IMR-90 (cell line): ENCODE measurements around the gene FNBP1. TPM values are rescaled to one million over a fixed set of nuclear protein-coding genes. Genes with fewer than 3 reads are reported as not detected.

Source experiments
- ATAC-seq: fragments of 200-7000 bp; cut with Tn5 transposase; 2 replicates; pipeline ENCODE4 v1.9.1; 2020; ENCODE audit warnings: low read depth, mild to moderate bottlenecking, moderate library complexity
- BruUV-seq: library from RNA; stranded (reverse); fragments of 400-500 nt; replicated peaks from 2 replicates; lab custom pipeline; 2021; lab: Mats Ljungman, UMichigan
- CTCF ChIA-PET: fragments of 300-600 bp; formaldehyde crosslinking; extraction: SDS; loops from one replicate; lab custom pipeline; 2021; ENCODE audit warnings: antibody characterized with exemption; lab: Yijun Ruan, JAX
- POLR2A ChIA-PET: fragments of 300-600 bp; sonication (Branson Sonifier 250); formaldehyde crosslinking; loops from one replicate; lab custom pipeline; 2022; ENCODE audit warnings: antibody characterized with exemption; ENCODE audit not compliant: unreplicated experiment; lab: Charles Lee
- DNase-seq: peaks from one replicate; pipeline ENCODE4 v3.0.0; 2013
- H2AFZ ChIP-seq: replicated peaks from 2 replicates; pipeline ENCODE3; 2013; ENCODE audit warnings: low read length, mild to moderate bottlenecking; ENCODE audit not compliant: poor library complexity
- H2AK5ac ChIP-seq: 2 replicates; pipeline ENCODE4 v1.6.1; 2013; ENCODE audit warnings: low read depth, low read length, inconsistent platforms
- H2AK9ac ChIP-seq: replicated peaks from 2 replicates; pipeline ENCODE3; 2013; ENCODE audit warnings: mild to moderate bottlenecking, low read depth, low read length, moderate library complexity; ENCODE audit not compliant: poor library complexity
- H2BK120ac ChIP-seq: 2 replicates; pipeline ENCODE4 v1.6.1; 2013; ENCODE audit warnings: low read depth, low read length, inconsistent platforms
- H2BK15ac ChIP-seq: 3 replicates; pipeline ENCODE4 v1.6.1; 2013; ENCODE audit warnings: low read depth, low read length, inconsistent platforms
- H2BK20ac ChIP-seq: 2 replicates; pipeline ENCODE4 v1.6.1; 2013; ENCODE audit warnings: low read depth, mild to moderate bottlenecking, inconsistent platforms, low read length, moderate library complexity
- H2BK5ac ChIP-seq: 2 replicates; pipeline ENCODE4 v1.6.1; 2013; ENCODE audit warnings: mild to moderate bottlenecking, low read depth, low read length, inconsistent platforms; ENCODE audit not compliant: poor library complexity, severe bottlenecking
- H3K14ac ChIP-seq: replicated peaks from 2 replicates; pipeline ENCODE4 v1.6.1; 2013; ENCODE audit warnings: low read depth, low read length, inconsistent platforms
- H3K18ac ChIP-seq: 2 replicates; pipeline ENCODE4 v1.6.1; 2013; ENCODE audit warnings: low read depth, low read length, control low read depth
- H3K23ac ChIP-seq: 2 replicates; pipeline ENCODE4 v1.6.1; 2013; ENCODE audit warnings: low read depth, low read length, inconsistent platforms
- H3K27ac ChIP-seq: 2 replicates; pipeline ENCODE4 v1.5.1; 2013; ENCODE audit warnings: mild to moderate bottlenecking, control low read depth, low read length; ENCODE audit not compliant: insufficient read depth
- H3K27me3 ChIP-seq: 2 replicates; pipeline ENCODE4 v1.6.1; 2013; ENCODE audit warnings: low read length; ENCODE audit not compliant: control insufficient read depth, insufficient read depth
- H3K36me3 ChIP-seq: 2 replicates; pipeline ENCODE4 v1.6.1; 2013; ENCODE audit warnings: low read length, mixed read lengths; ENCODE audit not compliant: control insufficient read depth, insufficient read depth
- H3K4ac ChIP-seq: 2 replicates; pipeline ENCODE4 v1.6.1; 2013; ENCODE audit warnings: low read depth, low read length, inconsistent platforms
- H3K4me1 ChIP-seq: 2 replicates; pipeline ENCODE4 v1.6.1; 2013; ENCODE audit warnings: low read length, mixed read lengths; ENCODE audit not compliant: control insufficient read depth, insufficient read depth
- H3K4me2 ChIP-seq: 2 replicates; pipeline ENCODE4 v1.6.1; 2013; ENCODE audit warnings: low read depth, mild to moderate bottlenecking, control low read depth, low read length, moderate library complexity
- H3K4me3 ChIP-seq: 2 replicates; pipeline ENCODE4 v1.5.1; 2013; ENCODE audit warnings: low read depth, mild to moderate bottlenecking, control low read depth, low read length, moderate library complexity; ENCODE audit not compliant: insufficient read depth
- H3K56ac ChIP-seq: 2 replicates; pipeline ENCODE4 v1.6.1; 2013; ENCODE audit warnings: low read length, inconsistent platforms; ENCODE audit not compliant: insufficient read depth; ENCODE audit errors: extremely low read depth
- H3K79me1 ChIP-seq, 2 experiments: 2 replicates each; pipeline ENCODE4 v1.6.1; 2013; ENCODE audit warnings: low read length in 2 of 2, inconsistent platforms in 1 of 2, low read depth in 1 of 2
- H3K9ac ChIP-seq: 2 replicates; pipeline ENCODE4 v1.6.1; 2013; ENCODE audit warnings: low read depth, low read length, control low read depth
- H3K9me1 ChIP-seq: 2 replicates; pipeline ENCODE4 v1.6.1; 2013; ENCODE audit warnings: low read length, inconsistent platforms; ENCODE audit not compliant: insufficient read depth
- H3K9me3 ChIP-seq: 2 replicates; pipeline ENCODE4 v1.6.1; 2013; ENCODE audit warnings: low read length; ENCODE audit not compliant: control insufficient read depth, insufficient read depth
- H4K20me1 ChIP-seq: 2 replicates; pipeline ENCODE4 v1.6.1; 2013; ENCODE audit warnings: low read length, inconsistent platforms; ENCODE audit not compliant: insufficient read depth
- H4K5ac ChIP-seq: 2 replicates; pipeline ENCODE4 v1.6.1; 2013; ENCODE audit warnings: mild to moderate bottlenecking, low read depth, low read length, control low read depth
- H4K8ac ChIP-seq, 2 experiments: 2 replicates each; pipeline ENCODE4 v1.6.1; 2013; ENCODE audit warnings: low read depth in 2 of 2, low read length in 2 of 2, control low read depth in 1 of 2, inconsistent platforms in 1 of 2
- H4K91ac ChIP-seq: 2 replicates; pipeline ENCODE4 v1.6.1; 2013; ENCODE audit warnings: low read depth, low read length, inconsistent platforms; ENCODE audit not compliant: insufficient read depth
- BHLHE40 ChIP-seq: fragments of 150-350 bp; IDR thresholded peaks from 2 replicates; pipeline ENCODE4 v1.6.1; 2016; ENCODE audit warnings: mild to moderate bottlenecking, low read depth, low read length
- CEBPB ChIP-seq: IDR thresholded peaks from 2 replicates; pipeline ENCODE4 v1.6.1; 2012; ENCODE audit warnings: low read depth, low read length, improper control_type of control experiment
- CHD1 ChIP-seq: IDR thresholded peaks from 2 replicates; pipeline ENCODE4 v1.6.1; 2012; ENCODE audit warnings: low read depth, low read length, improper control_type of control experiment
- FOS ChIP-seq: fragments of 150-350 bp; IDR thresholded peaks from 2 replicates; pipeline ENCODE4 v1.6.1; 2016; ENCODE audit warnings: low read depth, low read length
- MAFK ChIP-seq: IDR thresholded peaks from 2 replicates; pipeline ENCODE4 v1.6.1; 2012; ENCODE audit warnings: low read depth, low read length, improper control_type of control experiment
- MAZ ChIP-seq: IDR thresholded peaks from 2 replicates; pipeline ENCODE4 v1.6.1; 2012; ENCODE audit warnings: low read depth, mild to moderate bottlenecking, low read length, improper control_type of control experiment, moderate library complexity, borderline replicate concordance
- MXI1 ChIP-seq: IDR thresholded peaks from 2 replicates; pipeline ENCODE4 v1.6.1; 2012; ENCODE audit warnings: low read depth, mild to moderate bottlenecking, low read length, moderate library complexity, borderline replicate concordance
- NFE2L2 ChIP-seq: fragments of 150-350 bp; IDR thresholded peaks from 2 replicates; pipeline ENCODE4 v1.6.1; 2016; ENCODE audit warnings: low read depth, mild to moderate bottlenecking, low read length
- POLR2A ChIP-seq: IDR thresholded peaks from 2 replicates; pipeline ENCODE4 v1.6.1; 2012; ENCODE audit warnings: mild to moderate bottlenecking, low read depth, low read length
- RAD21 ChIP-seq: IDR thresholded peaks from 2 replicates; pipeline ENCODE4 v1.6.1; 2012; ENCODE audit warnings: low read length, improper control_type of control experiment
- RCOR1 ChIP-seq: IDR thresholded peaks from 2 replicates; pipeline ENCODE4 v1.6.1; 2012; ENCODE audit warnings: mild to moderate bottlenecking, low read length, improper control_type of control experiment; ENCODE audit not compliant: insufficient replicate concordance
- RFX5 ChIP-seq: IDR thresholded peaks from 2 replicates; pipeline ENCODE4 v1.8.0; 2012; ENCODE audit warnings: low read depth, mild to moderate bottlenecking, low read length, moderate library complexity
- SMC3 ChIP-seq: fragments of 150-350 bp; IDR thresholded peaks from 2 replicates; pipeline ENCODE4 v1.6.1; 2016; ENCODE audit warnings: low read depth, mild to moderate bottlenecking, antibody characterized with exemption, low read length, moderate library complexity
- WGBS, 2 experiments: methylation state at CpG; one replicate each; pipeline versions ENCODE4 v1.1.5 to v1.1.7; 2013; ENCODE audit warnings: missing lambda C conversion rate in 2 of 2; ENCODE audit not compliant: insufficient read length in 1 of 2; ENCODE audit errors: extremely low coverage in 2 of 2; 5-methylcytosine and 5-hydroxymethylcytosine counted together
- dilution Hi-C: fragments of 300-500 bp; cut with HindIII; formaldehyde crosslinking; loops from one replicate; pipeline ENCODE4 v1.14.3; 2018; ENCODE audit warnings: low sequenced_read_pairs; ENCODE audit not compliant: unreplicated experiment
- in situ Hi-C: fragments of 300-500 bp; cut with MboI; formaldehyde crosslinking; loops from 3 replicates; pipeline ENCODE4 v1.14.3; 2019; ENCODE audit warnings: low sequenced_read_pairs, inconsistent platforms, mixed read lengths
- intact Hi-C: fragments of 100-400 bp; cut with micrococcal nuclease; formaldehyde crosslinking; loops from 2 replicates; pipeline ENCODE4 v1.10.0; 2022
- polyA plus RNA-seq, 3 experiments: library from polyadenylated mRNA; depleted of rRNA; stranded (reverse); fragments of >200 nt; gene quantifications; 2 replicates each; pipeline ENCODE4 v1.2.3, GENCODE V29; 2012; ENCODE audit warnings: low replicate concordance in 1 of 3
- total RNA-seq: library from RNA; depleted of rRNA; stranded (reverse); fragments of >200 nt; gene quantifications from 2 replicates; pipeline ENCODE4 v1.2.3, GENCODE V29; 2012
- TF ChIP-seq, protein P1 (sequence below): fragments of 150-350 bp; IDR thresholded peaks from 2 replicates; pipeline ENCODE4 v1.6.1; 2016; ENCODE audit warnings: low read depth, mild to moderate bottlenecking, low read length, moderate library complexity, borderline replicate concordance
- TF ChIP-seq, protein P2 (sequence below): conservative IDR thresholded peaks from 2 replicates; pipeline ENCODE4 v1.5.1; 2012; ENCODE audit warnings: mild to moderate bottlenecking, low read depth, low read length, improper control_type of control experiment
- TF ChIP-seq, protein P3 (sequence below): fragments of 150-350 bp; IDR thresholded peaks from 2 replicates; pipeline ENCODE4 v1.6.1; 2017; ENCODE audit warnings: mild to moderate bottlenecking, antibody characterized with exemption, low read length, low read depth

Gene FNBP1
- total and polyA plus RNA-seq, 2 of the 4 experiments (the other 2 are of a cell fraction) = 10.3 to 15.4 TPM

DNA sequence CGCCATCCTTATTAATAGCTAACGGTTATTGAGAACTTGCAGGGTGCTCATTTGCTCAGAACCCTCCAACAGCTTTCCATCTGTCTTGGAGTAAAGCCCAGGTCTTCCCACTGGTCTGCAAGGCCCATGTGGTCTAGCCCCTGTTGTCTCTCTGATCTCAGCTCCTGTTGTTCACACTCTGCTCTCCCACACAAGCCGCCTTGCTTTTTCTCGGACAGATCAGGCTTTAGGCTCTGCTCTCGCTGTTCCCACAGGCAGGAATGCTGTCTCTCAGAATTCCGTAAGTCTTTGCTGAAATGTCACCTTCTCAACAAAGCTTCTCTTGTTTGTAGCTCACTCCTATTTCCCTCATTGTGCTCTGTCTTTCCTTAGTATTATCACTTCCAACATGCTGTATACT lies 45.1 kb upstream of the FNBP1 start:
- Histone ChIP-seq H2AK5ac (no peak overlapping the region), H3K27me3 (no peaks in the 10 kb centered on the region)

More for the DNA sequence above, 45.1 kb upstream of the FNBP1 start:
- no peaks in the 10 kb centered on the region for H3K9me3 ChIP-seq
- no TSS peak for BruUV-seq
- no peak overlapping the region for H3K23ac ChIP-seq
- H3K4me1 ChIP-seq = no peaks in the 10 kb centered on the region
- H3K4me2 ChIP-seq = no peak overlapping the region
- H3K4me3 ChIP-seq = no peak overlapping the region
- no peak overlapping the region for H3K4ac ChIP-seq
- peaks cover 0 to 24% of the 10 kb centered on the region in 2 experiments; a peak in 2 of 4 replicates for H3K79me1 ChIP-seq
- no peak overlapping the region for H2AFZ ChIP-seq
- dilution Hi-C loops = no loop called here
- CTCF ChIA-PET = no interaction called here
- H2BK15ac ChIP-seq = no peak overlapping the region
- WGBS, 2 experiments = 85% methylated on average over 5 of the region's 6 CpGs; no CpG with 5 or more reads in 1 of the 2 experiments
- H3K9ac ChIP-seq = no peak overlapping the region
- intact Hi-C loops = no loop called here
- no peak overlapping the region for H2AK9ac ChIP-seq
- DNase-seq = no peak
- H4K5ac ChIP-seq = no peak overlapping the region
- no peak overlapping the region for H2BK5ac ChIP-seq
- H3K27ac ChIP-seq = no peak overlapping the region
- H2BK120ac ChIP-seq = no peak overlapping the region
- POLR2A ChIA-PET = no interaction called here
- H3K18ac ChIP-seq = no peak overlapping the region
- H4K20me1 ChIP-seq = no peaks in the 10 kb centered on the region
- H4K91ac ChIP-seq = no peak overlapping the region
- no peak overlapping the region for H2BK20ac ChIP-seq
- H3K9me1 ChIP-seq = peaks cover 7% of the 10 kb centered on the region; the same call in 1 of the 2 replicates
- no peak overlapping the region for H3K14ac ChIP-seq
- H4K8ac ChIP-seq = no peak overlapping the region
- TF ChIP-seq BHLHE40 (no peak), RCOR1 (no peak), CEBPB (no peak), RAD21 (no peak), MAZ (no peak), CHD1 (no peak), MAFK (no peak), RFX5 (no peak), MXI1 (no peak), SMC3 (no peak), NFE2L2 (no peak), POLR2A (no peak), FOS (no peak)
- TF ChIP-seq, protein P1, sequence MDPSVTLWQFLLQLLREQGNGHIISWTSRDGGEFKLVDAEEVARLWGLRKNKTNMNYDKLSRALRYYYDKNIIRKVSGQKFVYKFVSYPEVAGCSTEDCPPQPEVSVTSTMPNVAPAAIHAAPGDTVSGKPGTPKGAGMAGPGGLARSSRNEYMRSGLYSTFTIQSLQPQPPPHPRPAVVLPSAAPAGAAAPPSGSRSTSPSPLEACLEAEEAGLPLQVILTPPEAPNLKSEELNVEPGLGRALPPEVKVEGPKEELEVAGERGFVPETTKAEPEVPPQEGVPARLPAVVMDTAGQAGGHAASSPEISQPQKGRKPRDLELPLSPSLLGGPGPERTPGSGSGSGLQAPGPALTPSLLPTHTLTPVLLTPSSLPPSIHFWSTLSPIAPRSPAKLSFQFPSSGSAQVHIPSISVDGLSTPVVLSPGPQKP = no peak
- TF ChIP-seq, protein P2, sequence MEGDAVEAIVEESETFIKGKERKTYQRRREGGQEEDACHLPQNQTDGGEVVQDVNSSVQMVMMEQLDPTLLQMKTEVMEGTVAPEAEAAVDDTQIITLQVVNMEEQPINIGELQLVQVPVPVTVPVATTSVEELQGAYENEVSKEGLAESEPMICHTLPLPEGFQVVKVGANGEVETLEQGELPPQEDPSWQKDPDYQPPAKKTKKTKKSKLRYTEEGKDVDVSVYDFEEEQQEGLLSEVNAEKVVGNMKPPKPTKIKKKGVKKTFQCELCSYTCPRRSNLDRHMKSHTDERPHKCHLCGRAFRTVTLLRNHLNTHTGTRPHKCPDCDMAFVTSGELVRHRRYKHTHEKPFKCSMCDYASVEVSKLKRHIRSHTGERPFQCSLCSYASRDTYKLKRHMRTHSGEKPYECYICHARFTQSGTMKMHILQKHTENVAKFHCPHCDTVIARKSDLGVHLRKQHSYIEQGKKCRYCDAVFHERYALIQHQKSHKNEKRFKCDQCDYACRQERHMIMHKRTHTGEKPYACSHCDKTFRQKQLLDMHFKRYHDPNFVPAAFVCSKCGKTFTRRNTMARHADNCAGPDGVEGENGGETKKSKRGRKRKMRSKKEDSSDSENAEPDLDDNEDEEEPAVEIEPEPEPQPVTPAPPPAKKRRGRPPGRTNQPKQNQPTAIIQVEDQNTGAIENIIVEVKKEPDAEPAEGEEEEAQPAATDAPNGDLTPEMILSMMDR = no peak
- TF ChIP-seq, protein P3, sequence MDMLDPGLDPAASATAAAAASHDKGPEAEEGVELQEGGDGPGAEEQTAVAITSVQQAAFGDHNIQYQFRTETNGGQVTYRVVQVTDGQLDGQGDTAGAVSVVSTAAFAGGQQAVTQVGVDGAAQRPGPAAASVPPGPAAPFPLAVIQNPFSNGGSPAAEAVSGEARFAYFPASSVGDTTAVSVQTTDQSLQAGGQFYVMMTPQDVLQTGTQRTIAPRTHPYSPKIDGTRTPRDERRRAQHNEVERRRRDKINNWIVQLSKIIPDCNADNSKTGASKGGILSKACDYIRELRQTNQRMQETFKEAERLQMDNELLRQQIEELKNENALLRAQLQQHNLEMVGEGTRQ = no peak
- in situ Hi-C loops = no loop called here
- peaks cover 47% of the 10 kb centered on the region for H3K36me3 ChIP-seq
- ATAC-seq = no peak
- no peak overlapping the region for H3K56ac ChIP-seq
